ENCODE data around the gene ESAM.

DNA sequence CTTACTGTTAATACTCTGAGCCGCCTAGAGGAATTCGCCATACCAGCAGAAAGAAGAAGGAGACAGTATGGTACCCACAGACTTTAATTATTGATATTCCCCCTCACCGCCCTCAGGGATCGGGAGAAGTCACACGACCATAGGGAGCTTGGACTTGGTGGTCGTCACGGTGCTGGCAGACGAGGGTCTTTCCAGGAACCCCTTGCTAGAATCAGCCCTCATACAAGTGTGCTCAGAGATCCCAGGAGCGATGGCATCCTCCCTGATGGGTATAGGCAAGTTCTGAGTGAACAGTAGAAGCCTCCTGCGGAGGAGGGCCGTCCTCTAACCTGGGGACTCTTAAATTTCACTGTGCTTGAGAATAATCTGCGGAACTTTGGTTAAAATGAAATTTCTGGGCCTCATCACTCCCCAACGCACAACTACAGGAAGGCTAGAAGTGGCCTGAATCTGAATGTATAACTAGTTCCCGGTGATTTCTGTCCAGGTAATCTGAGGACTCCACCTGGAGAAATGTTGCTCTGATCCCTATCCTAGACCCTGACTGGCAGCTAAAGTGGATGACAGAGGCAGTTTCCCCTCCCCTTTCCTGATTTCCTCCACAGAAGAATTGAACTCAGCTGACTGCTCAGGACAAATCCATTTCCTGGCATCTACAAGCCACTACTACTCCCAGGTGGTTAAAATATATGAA is 14.5 kb downstream of the ESAM start:
- no peak for TF ChIP-seq POLR2A (IDR thresholded peaks at IDR 0.05)
- TF ChIP-seq, protein P1, sequence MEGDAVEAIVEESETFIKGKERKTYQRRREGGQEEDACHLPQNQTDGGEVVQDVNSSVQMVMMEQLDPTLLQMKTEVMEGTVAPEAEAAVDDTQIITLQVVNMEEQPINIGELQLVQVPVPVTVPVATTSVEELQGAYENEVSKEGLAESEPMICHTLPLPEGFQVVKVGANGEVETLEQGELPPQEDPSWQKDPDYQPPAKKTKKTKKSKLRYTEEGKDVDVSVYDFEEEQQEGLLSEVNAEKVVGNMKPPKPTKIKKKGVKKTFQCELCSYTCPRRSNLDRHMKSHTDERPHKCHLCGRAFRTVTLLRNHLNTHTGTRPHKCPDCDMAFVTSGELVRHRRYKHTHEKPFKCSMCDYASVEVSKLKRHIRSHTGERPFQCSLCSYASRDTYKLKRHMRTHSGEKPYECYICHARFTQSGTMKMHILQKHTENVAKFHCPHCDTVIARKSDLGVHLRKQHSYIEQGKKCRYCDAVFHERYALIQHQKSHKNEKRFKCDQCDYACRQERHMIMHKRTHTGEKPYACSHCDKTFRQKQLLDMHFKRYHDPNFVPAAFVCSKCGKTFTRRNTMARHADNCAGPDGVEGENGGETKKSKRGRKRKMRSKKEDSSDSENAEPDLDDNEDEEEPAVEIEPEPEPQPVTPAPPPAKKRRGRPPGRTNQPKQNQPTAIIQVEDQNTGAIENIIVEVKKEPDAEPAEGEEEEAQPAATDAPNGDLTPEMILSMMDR (IDR thresholded peaks at IDR 0.05) = no peak

All from right lobe of liver (tissue), 4 donors.